NT2/D1 (cell line): ENCODE measurements around the gene OR8H1.

Experiments used
- SUZ12 ChIP-seq: IDR thresholded peaks from 2 replicates; pipeline ENCODE4 v1.6.1; 2011; ENCODE audit not compliant: insufficient read length, insufficient read depth; ENCODE audit errors: extremely low read depth
- YY1 ChIP-seq: IDR thresholded peaks from 2 replicates; pipeline ENCODE4 v1.6.1; 2011; ENCODE audit not compliant: insufficient read length, insufficient read depth
- ZNF274 ChIP-seq: IDR thresholded peaks from 2 replicates; pipeline ENCODE4 v1.6.1; 2011; ENCODE audit warnings: mild to moderate bottlenecking, low read depth, low read length

GRCh38 chr11:56251954-56252353 lies 40.1 kb downstream of the OR8H1 start, which contains the start of gene OR5T3:
- TF ChIP-seq ZNF274 = no peak
- no peak for TF ChIP-seq YY1
- no peak for TF ChIP-seq SUZ12
